Natural killer cell (primary cell): ENCODE results near the gene RAB12. TPM values are rescaled to one million over a fixed set of nuclear protein-coding genes. Genes with fewer than 3 reads are reported as not detected.

Experiments used
- ATAC-seq, 3 donors: fragments of 150-1000 bp in 2 of 3; fragments of 200-7000 bp in 1 of 3; cut with Tn5 transposase; 1 replicate in 1 of 3; 2 replicates in 2 of 3; pipeline ENCODE4 v1.10.0; 2021; ENCODE audit warnings: mild to moderate bottlenecking in 2 of 3, moderate library complexity in 2 of 3
- DNase-seq, 2 donors: peaks; one replicate each; pipeline versions ENCODE4 v3.0.0 to v3.0.0-alpha.2; 2013 to 2021; ENCODE audit warnings: mixed read lengths in 1 of 2
- H3K27ac ChIP-seq: one replicate; pipeline ENCODE4 v1.5.1; 2013; ENCODE audit warnings: mild to moderate bottlenecking, low read length
- H3K27me3 ChIP-seq: one replicate; pipeline ENCODE4 v1.6.1; 2013; ENCODE audit warnings: low read length; ENCODE audit not compliant: control insufficient read depth, insufficient read depth
- H3K36me3 ChIP-seq: one replicate; pipeline ENCODE4 v1.6.1; 2013; ENCODE audit warnings: low read length; ENCODE audit not compliant: control insufficient read depth, insufficient read depth
- H3K4me1 ChIP-seq: one replicate; pipeline ENCODE4 v1.6.1; 2013; ENCODE audit warnings: low read length; ENCODE audit not compliant: control insufficient read depth, insufficient read depth
- H3K4me3 ChIP-seq: one replicate; pipeline ENCODE4 v1.5.1; 2013; ENCODE audit warnings: low read length
- H3K9me3 ChIP-seq: one replicate; pipeline ENCODE4 v1.6.1; 2013; ENCODE audit warnings: low read length; ENCODE audit not compliant: control insufficient read depth, insufficient read depth
- H3K27ac Mint-ChIP-seq, 2 donors: one replicate each; pipeline ENCODE4 v1.8.0; 2022; ENCODE audit warnings: mild to moderate bottlenecking in 2 of 2, mixed read lengths in 2 of 2, moderate library complexity in 1 of 2
- H3K27me3 Mint-ChIP-seq, 2 donors: one replicate each; pipeline ENCODE4 v1.8.0; 2022; ENCODE audit warnings: low read depth in 2 of 2, mixed read lengths in 2 of 2
- H3K36me3 Mint-ChIP-seq: one replicate; pipeline ENCODE4 v1.8.0; 2022; ENCODE audit warnings: mixed read lengths
- H3K4me1 Mint-ChIP-seq, 2 donors: one replicate each; pipeline ENCODE4 v1.8.0; 2022; ENCODE audit warnings: mixed read lengths in 2 of 2
- H3K4me3 Mint-ChIP-seq: one replicate; pipeline ENCODE4 v1.8.0; 2022; ENCODE audit warnings: mild to moderate bottlenecking, moderate library complexity, mixed read lengths
- H3K9me3 Mint-ChIP-seq, 2 donors: one replicate each; pipeline ENCODE4 v1.8.0; 2022; ENCODE audit warnings: mixed read lengths in 2 of 2
- WGBS: methylation state at CpG from one replicate; pipeline ENCODE4 v1.1.7; 2013; ENCODE audit warnings: missing lambda C conversion rate; ENCODE audit not compliant: insufficient coverage; 5-methylcytosine and 5-hydroxymethylcytosine counted together
- intact Hi-C: fragments of 100-400 bp; cut with micrococcal nuclease; formaldehyde crosslinking; loops from one replicate; pipeline ENCODE4 v1.14.2; 2022
- total RNA-seq, 4 donors: library from RNA; stranded (reverse); fragments of 120-200 nt in 1 of 4; gene quantifications; one replicate each; pipeline versions ENCODE4 v1.2.3 to v1.2.4, GENCODE V29; 2013 to 2022
- TF ChIP-seq, protein P1 (sequence below): fragments of 200-600 bp; IDR thresholded peaks from one replicate; pipeline ENCODE4 v1.8.0; 2022; ENCODE audit warnings: antibody characterized with exemption

RAB12 gene
- total RNA-seq, 3 donors from 2014 or later (not counting 1 experiment from before 2014, with no cell fraction given) = 21.3 to 27.5 (median 21.8) TPM

DNA sequence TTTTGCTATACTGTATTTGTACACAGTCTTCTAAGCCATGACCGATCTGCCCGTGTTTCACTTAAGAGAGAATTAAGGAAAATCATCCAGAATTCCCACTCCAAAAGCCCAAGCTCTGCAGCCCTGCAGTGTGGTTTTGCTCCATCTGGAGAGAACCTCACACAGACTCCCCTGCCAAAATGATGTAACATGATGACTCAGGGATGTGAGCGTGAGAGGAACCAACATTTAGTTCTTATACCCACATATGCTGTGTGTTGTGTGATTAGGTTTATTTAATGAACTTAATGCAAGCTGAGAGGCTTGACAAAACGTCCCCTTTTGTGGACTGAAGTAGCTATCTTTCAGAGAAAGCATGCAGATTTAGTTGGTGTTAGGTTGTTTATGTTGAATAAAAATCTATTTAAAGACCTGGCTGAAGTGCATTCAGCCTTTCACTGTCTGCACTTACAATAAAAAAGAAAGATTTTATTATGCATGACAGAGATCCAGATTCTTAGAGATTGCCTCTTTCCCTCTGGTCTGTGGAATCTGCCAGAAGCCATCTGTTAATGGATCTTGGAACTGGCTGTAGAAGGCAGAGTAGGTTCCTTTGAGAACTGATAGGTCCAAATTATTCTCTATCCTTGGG lies 6.3 kb downstream of the RAB12 start:
- H3K4me1 ChIP-seq = peaks cover 26% of the 10 kb centered on the region
- Mint-ChIP-seq H3K9me3 (no peaks in the 10 kb centered on the region), H3K4me1 (peaks cover 68 to 79% of the 10 kb centered on the region in 2 donors), H3K27me3 (no peaks in the 10 kb centered on the region), H3K27ac (peak overlapping the region; percentile 26 to 49), H3K36me3 (no peaks in the 10 kb centered on the region), H3K4me3 (no peak overlapping the region)
- 70% methylated on average over 3 of the region's 4 CpGs for WGBS
- H3K27ac ChIP-seq = no peak overlapping the region
- intact Hi-C loops = no loop called here
- no peak for ATAC-seq
- H3K9me3 ChIP-seq = no peaks in the 10 kb centered on the region
- DNase-seq = no peak
- H3K36me3 ChIP-seq = peaks cover 4% of the 10 kb centered on the region
- TF ChIP-seq, protein P1, sequence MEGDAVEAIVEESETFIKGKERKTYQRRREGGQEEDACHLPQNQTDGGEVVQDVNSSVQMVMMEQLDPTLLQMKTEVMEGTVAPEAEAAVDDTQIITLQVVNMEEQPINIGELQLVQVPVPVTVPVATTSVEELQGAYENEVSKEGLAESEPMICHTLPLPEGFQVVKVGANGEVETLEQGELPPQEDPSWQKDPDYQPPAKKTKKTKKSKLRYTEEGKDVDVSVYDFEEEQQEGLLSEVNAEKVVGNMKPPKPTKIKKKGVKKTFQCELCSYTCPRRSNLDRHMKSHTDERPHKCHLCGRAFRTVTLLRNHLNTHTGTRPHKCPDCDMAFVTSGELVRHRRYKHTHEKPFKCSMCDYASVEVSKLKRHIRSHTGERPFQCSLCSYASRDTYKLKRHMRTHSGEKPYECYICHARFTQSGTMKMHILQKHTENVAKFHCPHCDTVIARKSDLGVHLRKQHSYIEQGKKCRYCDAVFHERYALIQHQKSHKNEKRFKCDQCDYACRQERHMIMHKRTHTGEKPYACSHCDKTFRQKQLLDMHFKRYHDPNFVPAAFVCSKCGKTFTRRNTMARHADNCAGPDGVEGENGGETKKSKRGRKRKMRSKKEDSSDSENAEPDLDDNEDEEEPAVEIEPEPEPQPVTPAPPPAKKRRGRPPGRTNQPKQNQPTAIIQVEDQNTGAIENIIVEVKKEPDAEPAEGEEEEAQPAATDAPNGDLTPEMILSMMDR = no peak
- no peaks in the 10 kb centered on the region for H3K27me3 ChIP-seq
- H3K4me3 ChIP-seq = no peak overlapping the region

DNA sequence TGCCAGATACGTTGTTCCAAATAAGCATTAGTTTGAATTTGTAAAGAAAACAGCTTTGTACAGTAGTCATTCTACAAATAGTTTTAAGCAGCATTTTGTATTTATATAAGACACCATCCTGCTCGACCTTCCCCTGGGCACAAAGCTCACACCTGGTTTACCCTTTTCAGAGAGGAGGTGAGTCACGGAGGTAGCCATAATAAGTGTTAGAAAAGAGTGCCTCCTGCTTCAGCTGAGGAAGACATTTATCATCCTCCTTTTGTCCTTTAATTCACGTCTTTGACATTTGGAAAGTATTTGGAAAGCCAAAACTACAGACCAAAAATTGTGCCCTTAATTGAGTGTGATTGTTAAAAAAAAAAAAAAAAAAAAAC lies 6.8 kb downstream of the RAB12 start:
- intact Hi-C loops = no loop called here
- Histone ChIP-seq H3K4me3 (no peak overlapping the region), H3K36me3 (peaks cover 4% of the 10 kb centered on the region), H3K27ac (no peak overlapping the region), H3K27me3 (no peaks in the 10 kb centered on the region), H3K4me1 (peaks cover 30% of the 10 kb centered on the region), H3K9me3 (no peaks in the 10 kb centered on the region)
- DNase-seq = no peak
- ATAC-seq = no peak
- WGBS = 89% methylated on average over 4 of the region's 4 CpGs
- H3K9me3 Mint-ChIP-seq = no peaks in the 10 kb centered on the region
- peaks cover 68 to 81% of the 10 kb centered on the region in 2 donors for H3K4me1 Mint-ChIP-seq
- TF ChIP-seq, protein P1 = no peak
- no peaks in the 10 kb centered on the region for H3K27me3 Mint-ChIP-seq
- H3K4me3 Mint-ChIP-seq = no peak overlapping the region
- H3K36me3 Mint-ChIP-seq = no peaks in the 10 kb centered on the region
- H3K27ac Mint-ChIP-seq = no peak overlapping the region

DNA sequence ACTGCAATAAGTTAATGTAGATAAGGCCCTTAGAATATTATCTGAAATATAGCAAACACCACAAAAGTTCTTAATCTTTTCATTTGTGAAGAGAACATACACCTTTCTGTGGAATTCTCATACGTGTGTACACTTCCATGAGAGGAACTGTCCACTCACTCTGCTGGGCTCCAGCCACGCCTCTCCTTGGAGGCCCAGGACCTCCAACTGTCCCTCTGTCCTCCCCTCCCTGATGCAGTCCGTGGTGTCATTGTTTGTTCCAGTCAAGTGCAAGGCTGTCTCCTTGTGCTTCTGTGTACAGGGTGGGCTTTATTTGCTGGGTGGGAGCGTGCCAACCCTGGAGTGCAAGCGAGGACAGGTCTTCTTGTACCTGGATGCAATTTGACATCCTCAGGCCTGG lies 8.7 kb downstream of the RAB12 start:
- H3K27me3 Mint-ChIP-seq = no peaks in the 10 kb centered on the region
- Histone ChIP-seq H3K4me1 (peaks cover 16% of the 10 kb centered on the region), H3K4me3 (no peak overlapping the region), H3K9me3 (no peaks in the 10 kb centered on the region), H3K27me3 (no peaks in the 10 kb centered on the region), H3K27ac (no peak overlapping the region), H3K36me3 (peaks cover 3% of the 10 kb centered on the region)
- peak overlapping the region in 1 of 2 donors; percentile 89 for H3K27ac Mint-ChIP-seq
- WGBS = 96% methylated on average over 5 of the region's 5 CpGs
- TF ChIP-seq, protein P1 = no peak
- no peak overlapping the region for H3K4me3 Mint-ChIP-seq
- DNase-seq (no peak), ATAC-seq (no peak)
- H3K36me3 Mint-ChIP-seq = peaks cover 7% of the 10 kb centered on the region
- H3K9me3 Mint-ChIP-seq = peaks cover 0 to 4% of the 10 kb centered on the region in 2 donors
- peaks cover 67 to 79% of the 10 kb centered on the region in 2 donors for H3K4me1 Mint-ChIP-seq
- intact Hi-C loops = no loop called here

DNA sequence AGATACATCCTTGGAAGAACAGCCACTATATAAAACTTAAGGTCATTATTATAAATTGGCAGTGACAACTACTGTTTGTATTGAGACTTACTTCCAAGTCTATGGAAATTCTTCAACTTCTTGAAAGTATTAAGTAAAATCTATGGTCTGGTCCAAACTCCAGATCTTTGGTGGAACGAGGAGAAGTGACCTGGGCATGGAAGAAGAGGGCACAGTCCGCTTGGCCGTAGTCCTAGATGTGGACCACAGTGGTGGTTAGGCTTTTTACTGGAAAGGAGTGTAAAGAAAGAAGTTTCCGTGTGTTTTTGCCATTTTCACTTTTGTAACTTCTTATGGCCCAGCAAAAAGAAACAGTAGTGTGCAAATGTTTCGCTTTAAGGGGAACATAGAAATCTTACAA lies 9.8 kb downstream of the RAB12 start:
- Histone ChIP-seq H3K27me3 (no peaks in the 10 kb centered on the region), H3K4me1 (peaks cover 26% of the 10 kb centered on the region), H3K36me3 (peaks cover 3% of the 10 kb centered on the region), H3K4me3 (no peak overlapping the region), H3K27ac (no peak overlapping the region), H3K9me3 (no peaks in the 10 kb centered on the region)
- Mint-ChIP-seq H3K36me3 (peaks cover 7% of the 10 kb centered on the region), H3K27ac (peak overlapping the region; percentile 37 to 89), H3K27me3 (no peaks in the 10 kb centered on the region), H3K4me3 (no peak overlapping the region), H3K4me1 (peaks cover 70 to 80% of the 10 kb centered on the region in 2 donors), H3K9me3 (peaks cover 0 to 4% of the 10 kb centered on the region in 2 donors)
- 92% methylated on average over 5 of the region's 5 CpGs for WGBS
- intact Hi-C loops = no loop called here
- ATAC-seq = no peak
- DNase-seq = no peak
- TF ChIP-seq, protein P1 = no peak
